GM21786 (cell line): ENCODE measurements around the gene CTNNA1.
"Not testable (repeated sequence)": the region's sequence is repeated elsewhere in the genome, so short reads cannot be mapped to it uniquely, and the experiment has no call there.

Source experiments
- ATAC-seq: cut with Tn5 transposase; IDR thresholded peaks from one replicate; pipeline ENCODE4 v1.9.1; 2021; ENCODE audit not compliant: unreplicated experiment

CTNNA1 gene

GRCh38 chr5:138760448-138761110 lies 7.4 kb downstream of the CTNNA1 start:
- no peak for ATAC-seq

DNA sequence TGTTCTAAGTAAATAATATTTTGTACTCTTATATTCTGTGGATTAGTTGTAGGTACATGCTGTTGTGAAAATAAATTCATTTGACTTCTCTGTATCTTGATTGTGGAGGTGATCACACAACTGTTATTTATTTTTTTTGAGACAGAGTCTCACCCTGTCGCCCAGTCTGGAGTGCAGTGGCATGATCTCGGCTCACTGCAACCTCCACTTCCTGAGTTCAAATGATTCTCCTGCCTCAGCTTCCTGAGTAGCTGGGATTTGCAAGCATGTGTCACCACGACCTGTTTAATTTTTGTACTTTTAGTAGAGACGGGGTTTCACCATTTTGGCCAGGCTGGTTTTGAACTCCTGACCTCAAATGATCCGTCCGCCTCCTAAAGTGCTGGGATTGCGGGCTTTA lies 7.9 kb downstream of the CTNNA1 start:
- ATAC-seq, result not testable (repeated sequence)

- not testable (repeated sequence) for ATAC-seq
These were observed 8.4 kb downstream of the CTNNA1 start for GRCh38 chr5:138761670-138762069.

- no peak for ATAC-seq
These were observed 8.9 kb downstream of the CTNNA1 start for GRCh38 chr5:138762110-138762509.

GRCh38 chr5:138763037-138763778 lies 10.0 kb downstream of the CTNNA1 start:
- ATAC-seq, result no peak

GRCh38 chr5:138770291-138770690 lies 17.1 kb downstream of the CTNNA1 start:
- no peak for ATAC-seq

GRCh38 chr5:138770977-138771376 lies 17.8 kb downstream of the CTNNA1 start:
- ATAC-seq, result no peak

- ATAC-seq, result no peak
These were observed 19.9 kb downstream of the CTNNA1 start for GRCh38 chr5:138772986-138773594.

- not testable (repeated sequence) for ATAC-seq
These were observed 20.4 kb downstream of the CTNNA1 start for GRCh38 chr5:138773624-138774023.

DNA sequence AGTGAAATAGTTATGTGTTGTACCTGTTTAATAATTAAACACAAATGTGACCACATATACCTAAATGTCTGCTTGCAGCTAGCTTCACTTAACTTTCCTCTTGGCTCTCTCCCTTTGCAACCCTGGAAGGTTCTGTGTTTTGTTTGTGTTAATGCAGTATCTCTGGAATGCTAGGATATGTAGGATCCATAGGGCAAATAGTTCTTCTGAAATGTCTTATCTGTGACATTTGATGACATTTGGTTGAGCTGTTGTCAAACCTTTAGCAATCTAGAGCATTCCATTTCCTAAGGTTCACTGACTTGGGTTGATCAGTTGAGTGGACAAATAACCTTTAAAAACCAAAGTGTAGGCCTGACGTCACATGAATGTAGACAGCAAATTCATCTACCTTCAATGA lies 21.8 kb downstream of the CTNNA1 start:
- ATAC-seq, result no peak

DNA sequence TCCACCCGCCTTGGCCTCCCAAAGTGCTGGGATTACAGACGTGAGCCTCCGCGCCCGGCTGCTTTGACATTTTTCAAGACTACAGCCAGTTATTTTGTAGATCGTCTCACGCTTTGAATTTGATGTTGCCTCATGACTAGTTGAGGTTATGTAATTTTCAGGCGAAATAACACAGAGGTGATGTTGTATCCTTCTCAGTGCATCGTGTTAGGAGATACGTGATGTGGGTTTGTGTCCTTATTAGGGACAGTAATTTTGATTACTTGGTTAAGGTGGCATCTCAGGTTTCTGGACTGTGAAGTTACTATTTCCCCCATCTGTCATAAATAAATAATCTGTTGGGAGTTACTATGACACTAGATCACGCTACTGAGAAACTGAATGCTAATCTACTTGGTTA lies 25.0 kb downstream of the CTNNA1 start:
- ATAC-seq, result no peak

DNA sequence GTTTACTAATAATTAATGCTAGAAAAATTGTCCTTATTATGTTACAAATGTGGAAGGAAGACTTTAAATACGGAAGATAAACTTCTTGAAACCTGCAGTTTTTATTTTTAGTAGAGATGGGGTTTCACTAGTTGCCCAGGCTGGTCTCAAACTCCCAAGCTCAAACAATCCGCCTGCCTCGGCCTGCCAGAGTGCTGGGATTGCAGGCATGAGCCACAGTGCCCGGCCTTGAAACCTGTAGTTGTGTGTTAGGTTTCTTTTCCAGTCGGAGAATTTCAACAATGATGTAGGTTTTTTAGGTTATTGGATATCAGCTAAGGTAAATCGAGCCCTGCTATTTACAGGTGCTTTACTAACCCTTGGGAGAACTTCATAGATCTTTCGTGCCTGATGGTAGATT lies 30.8 kb downstream of the CTNNA1 start:
- ATAC-seq, result no peak

DNA sequence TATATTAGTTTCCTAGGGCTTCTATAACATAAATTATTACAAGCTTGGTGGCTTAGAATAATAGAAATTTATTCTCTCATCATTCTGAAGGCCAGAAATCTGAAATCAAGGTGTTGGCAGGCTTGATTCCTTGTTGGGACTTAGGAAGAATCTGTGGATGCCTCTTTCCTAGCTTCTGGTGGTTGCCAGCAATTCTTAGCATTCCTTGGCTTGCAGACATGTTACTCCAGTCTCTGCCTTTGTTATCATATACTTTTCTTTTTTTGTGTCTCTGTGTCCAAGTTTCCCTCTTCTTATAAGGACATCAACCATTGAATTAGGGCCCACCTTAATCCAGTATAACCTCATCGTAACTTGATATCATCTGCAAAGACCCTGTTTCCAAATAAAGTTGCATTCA lies 31.4 kb downstream of the CTNNA1 start:
- ATAC-seq, result no peak

GRCh38 chr5:138789771-138790242 lies 36.6 kb downstream of the CTNNA1 start:
- ATAC-seq, result no peak

DNA sequence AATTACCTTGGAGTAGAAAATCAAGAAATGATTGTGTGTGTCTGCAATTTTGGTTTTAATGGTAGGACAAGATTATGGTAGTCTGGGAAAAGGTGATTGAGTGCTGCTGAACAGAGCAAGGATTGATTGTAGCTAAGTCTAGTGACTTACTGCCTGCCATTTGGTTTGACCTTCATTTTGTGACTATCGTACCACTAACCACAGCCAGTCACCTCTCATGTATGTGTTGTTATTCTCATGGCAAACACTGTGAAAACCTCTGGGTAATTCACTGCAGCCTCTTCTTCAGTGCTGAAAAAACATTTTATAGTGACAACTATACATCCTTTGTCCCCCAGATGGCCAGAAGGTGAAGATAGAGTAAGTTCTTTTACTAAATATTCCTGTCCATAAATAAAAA lies 37.5 kb downstream of the CTNNA1 start:
- ATAC-seq, result no peak

DNA sequence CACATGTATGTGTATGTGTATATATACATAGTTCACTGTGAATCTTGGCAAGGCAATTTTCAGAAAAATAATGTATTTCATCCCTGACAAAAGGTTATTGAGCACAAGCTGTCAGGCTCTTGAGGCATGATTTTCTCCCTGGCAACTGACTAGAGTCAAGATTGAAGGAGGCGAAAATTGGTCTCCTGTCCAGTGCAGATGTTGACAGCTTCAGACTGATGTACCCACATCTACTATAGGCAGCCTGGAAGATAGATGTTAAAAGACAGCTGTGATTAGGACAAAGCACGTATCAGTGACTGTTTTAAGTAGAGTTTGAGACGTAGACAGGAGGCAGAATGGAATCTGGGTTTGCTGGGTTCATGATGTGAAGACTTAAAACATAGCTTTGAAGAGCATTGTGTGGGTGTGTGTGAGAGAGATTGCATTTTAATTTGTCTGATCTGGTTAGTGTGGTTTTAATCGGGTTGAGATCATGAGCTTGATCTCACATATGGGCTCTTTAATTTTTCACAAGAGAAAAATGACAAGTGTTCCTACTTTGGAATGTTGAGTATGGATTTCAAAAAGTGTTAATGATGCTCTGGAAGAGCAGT lies 39.1 kb downstream of the CTNNA1 start:
- no peak for ATAC-seq

DNA sequence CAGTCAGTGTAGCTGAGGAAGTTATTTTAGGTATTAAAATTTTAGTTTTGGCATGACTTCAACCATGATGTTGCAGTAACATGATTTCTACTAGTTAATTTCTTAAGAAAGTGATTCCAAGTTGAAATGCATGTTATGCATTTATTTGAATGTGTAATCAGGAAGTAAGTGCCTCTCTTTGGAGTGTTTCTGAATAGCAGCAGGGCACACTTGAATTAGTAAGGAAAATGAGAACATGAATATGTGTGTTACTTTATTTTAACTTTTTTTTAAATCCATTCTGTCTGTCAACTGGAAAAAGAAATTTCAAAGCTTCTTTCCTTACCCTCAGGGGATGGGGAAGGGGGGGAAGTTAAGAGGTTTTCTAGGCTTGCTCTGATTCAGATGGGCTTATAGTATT lies 40.4 kb downstream of the CTNNA1 start:
- ATAC-seq, result no peak

GRCh38 chr5:138803285-138803684 lies 50.1 kb downstream of the CTNNA1 start:
- no peak for ATAC-seq

DNA sequence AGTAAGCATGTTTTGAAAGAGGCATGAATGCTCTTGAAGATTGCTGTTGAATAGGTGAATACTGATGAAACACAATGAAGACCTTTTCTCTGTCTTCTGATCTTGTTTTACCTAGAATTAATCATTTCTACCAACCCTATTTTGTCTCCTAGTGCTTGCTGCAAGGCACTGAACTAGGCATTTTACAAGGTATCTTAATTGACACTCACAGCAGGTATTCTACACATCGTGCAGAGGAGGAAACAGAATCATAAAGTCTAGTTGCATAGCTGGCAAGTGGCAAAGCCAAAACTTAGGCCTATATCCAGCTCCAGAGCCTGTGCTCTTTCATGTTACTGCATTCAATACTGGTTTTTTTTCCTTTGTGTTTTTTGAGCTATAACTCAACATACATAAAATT lies 50.7 kb downstream of the CTNNA1 start:
- ATAC-seq, result no peak

DNA sequence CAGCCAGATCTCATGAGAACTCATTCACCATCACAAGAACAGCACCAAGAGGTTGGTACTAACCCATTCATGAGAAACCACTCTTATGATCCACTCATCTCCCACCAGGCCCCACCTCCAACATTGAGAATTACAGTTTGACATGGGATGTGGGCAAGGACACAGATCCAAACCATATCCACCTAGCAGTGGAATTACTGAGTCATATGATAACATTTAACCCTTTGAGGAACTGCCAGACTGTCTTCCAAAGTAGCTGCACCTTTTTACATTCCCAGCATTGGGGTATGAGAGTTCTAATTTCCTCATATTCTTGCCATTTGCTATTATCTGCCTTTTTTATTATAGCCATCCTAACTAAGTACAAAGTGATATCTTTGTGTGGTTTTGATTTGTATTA lies 51.9 kb downstream of the CTNNA1 start:
- ATAC-seq, result no peak

DNA sequence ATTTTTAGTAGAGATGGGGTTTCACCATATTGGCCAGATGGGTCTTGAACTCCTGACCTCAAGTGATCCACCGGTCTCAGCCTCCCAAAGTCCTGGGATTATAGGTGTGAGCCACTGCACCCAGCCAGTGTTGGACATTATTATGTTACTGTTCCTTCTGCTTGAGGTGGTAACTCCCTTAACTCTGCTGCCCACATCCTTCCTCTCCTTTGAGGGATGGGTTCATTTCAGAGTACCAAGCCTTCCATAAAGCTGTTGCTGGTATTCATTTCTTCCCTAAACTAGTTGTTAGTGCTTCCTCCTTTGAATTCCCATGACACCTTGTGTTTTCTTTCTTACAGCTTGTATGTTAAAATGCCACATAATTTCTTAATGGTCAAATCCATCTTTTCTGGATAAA lies 54.0 kb downstream of the CTNNA1 start:
- no peak for ATAC-seq

- ATAC-seq, result no peak
These were observed 56.2 kb downstream of the CTNNA1 start for GRCh38 chr5:138809391-138809790.
